Endothelial cell (in vitro differentiated cells): ENCODE measurements around the gene SLC35A4. TPM values are rescaled to one million over a fixed set of nuclear protein-coding genes. Genes with fewer than 3 reads are reported as not detected.

Experiments used
- DNase-seq: peaks from one replicate; pipeline ENCODE4 v3.0.0; 2021; ENCODE audit warnings: low spot score
- H3K27ac Mint-ChIP-seq: one replicate; pipeline ENCODE4 v1.8.0; 2021; ENCODE audit warnings: mixed read lengths, inconsistent platforms; ENCODE audit not compliant: unreplicated experiment
- H3K27me3 Mint-ChIP-seq: one replicate; pipeline ENCODE4 v1.8.0; 2021; ENCODE audit warnings: mild to moderate bottlenecking, moderate library complexity, mixed read lengths, inconsistent platforms; ENCODE audit not compliant: unreplicated experiment
- H3K36me3 Mint-ChIP-seq: one replicate; pipeline ENCODE4 v1.8.0; 2021; ENCODE audit warnings: mild to moderate bottlenecking, low read depth, mixed read lengths, inconsistent platforms; ENCODE audit not compliant: unreplicated experiment
- H3K4me1 Mint-ChIP-seq: one replicate; pipeline ENCODE4 v1.8.0; 2021; ENCODE audit warnings: mild to moderate bottlenecking, mixed read lengths, inconsistent platforms; ENCODE audit not compliant: unreplicated experiment
- H3K4me3 Mint-ChIP-seq: one replicate; pipeline ENCODE4 v1.8.0; 2021; ENCODE audit warnings: mild to moderate bottlenecking, mixed read lengths, inconsistent platforms; ENCODE audit not compliant: unreplicated experiment
- H3K9me3 Mint-ChIP-seq: one replicate; pipeline ENCODE4 v1.8.0; 2021; ENCODE audit warnings: mixed read lengths, inconsistent platforms; ENCODE audit not compliant: unreplicated experiment
- CTCF ChIP-seq: fragments of 200-600 bp; sonication (generic); IDR thresholded peaks from one replicate; pipeline ENCODE4 v1.5.0; 2021; ENCODE audit warnings: antibody characterized with exemption; ENCODE audit not compliant: unreplicated experiment
- total RNA-seq: library from RNA; stranded (reverse); fragmentation: NEBNext Ultra II Directional; extraction: Animal tissue kit (Norgen Biotek cat#: 25700); gene quantifications from one replicate; pipeline ENCODE4 v1.2.1, GENCODE V29; 2021; ENCODE audit not compliant: unreplicated experiment

The SLC35A4 gene
- total RNA-seq, 1 donor from 2014 or later, result 91.2 TPM

GRCh38 chr5:140549237-140550144 is 15.1 kb upstream of the SLC35A4 start:
- no peak for DNase-seq
- Mint-ChIP-seq H3K4me3 (peak overlapping the region; percentile 81), H3K36me3 (peaks cover 41% of the 10 kb centered on the region), H3K4me1 (peaks cover 40% of the 10 kb centered on the region), H3K27me3 (peaks cover 6% of the 10 kb centered on the region), H3K27ac (peak overlapping the region; percentile 57), H3K9me3 (no peaks in the 10 kb centered on the region)
- no peak for TF ChIP-seq CTCF

GRCh38 chr5:140550147-140551079 is 14.2 kb upstream of the SLC35A4 start:
- no peak for DNase-seq
- no peak for TF ChIP-seq CTCF
- H3K9me3 Mint-ChIP-seq, result no peaks in the 10 kb centered on the region
- peak overlapping the region; percentile 81 for H3K4me3 Mint-ChIP-seq
- H3K36me3 Mint-ChIP-seq, result peaks cover 36% of the 10 kb centered on the region
- peaks cover 37% of the 10 kb centered on the region for H3K4me1 Mint-ChIP-seq
- H3K27me3 Mint-ChIP-seq, result peaks cover 6% of the 10 kb centered on the region
- peak overlapping the region; percentile 57 for H3K27ac Mint-ChIP-seq

GRCh38 chr5:140551872-140552271 is 12.8 kb upstream of the SLC35A4 start:
- Mint-ChIP-seq H3K36me3 (peaks cover 41% of the 10 kb centered on the region), H3K9me3 (no peaks in the 10 kb centered on the region), H3K4me1 (peaks cover 41% of the 10 kb centered on the region), H3K27ac (no peak overlapping the region), H3K4me3 (no peak overlapping the region), H3K27me3 (peaks cover 7% of the 10 kb centered on the region)
- no peak for TF ChIP-seq CTCF
- DNase-seq, result no peak

- H3K27me3 Mint-ChIP-seq, result peaks cover 11% of the 10 kb centered on the region
- H3K9me3 Mint-ChIP-seq, result no peaks in the 10 kb centered on the region
- no peak overlapping the region for H3K27ac Mint-ChIP-seq
- peak overlapping the region; percentile 4 for H3K4me3 Mint-ChIP-seq
- peaks cover 47% of the 10 kb centered on the region for H3K36me3 Mint-ChIP-seq
- no peak for DNase-seq
- TF ChIP-seq CTCF, result no peak
- peaks cover 36% of the 10 kb centered on the region for H3K4me1 Mint-ChIP-seq
Observed at GRCh38 chr5:140553657-140554056, 11.0 kb upstream of the SLC35A4 start.
